GM12878 (cell line): ENCODE measurements around the gene DCC. TPM values are rescaled to one million over a fixed set of nuclear protein-coding genes. Genes with fewer than 3 reads are reported as not detected.

ENCODE experiments used
- ATAC-seq: fragments of 200-7000 bp; cut with Tn5 transposase; 3 replicates; pipeline ENCODE4 v1.9.1; 2020; ENCODE audit warnings: mild to moderate bottlenecking, moderate library complexity
- BruUV-seq: library from RNA; stranded (reverse); fragments of 400-500 nt; replicated peaks from 2 replicates; lab custom pipeline; 2021; lab: Mats Ljungman, UMichigan
- CTCF ChIA-PET: fragments of 300-600 bp; sonication (Branson Sonifier 250); formaldehyde crosslinking; extraction: SDS; loops from one replicate; lab custom pipeline; 2021; ENCODE audit warnings: inconsistent platforms; lab: Yijun Ruan, JAX
- POLR2A ChIA-PET: fragments of 350-600 bp; formaldehyde crosslinking; extraction: SDS; loops from one replicate; lab custom pipeline; 2021; ENCODE audit warnings: inconsistent platforms; lab: Charles Lee
- RAD21 ChIA-PET: fragments of 300-600 bp; sonication (Branson Sonifier 250); formaldehyde crosslinking; loops from one replicate; lab custom pipeline; 2023; ENCODE audit warnings: antibody characterized with exemption; ENCODE audit not compliant: unreplicated experiment; lab: Charles Lee
- SMC1A ChIA-PET: fragments of 300-600 bp; sonication (Branson Sonifier 250); formaldehyde crosslinking; loops from one replicate; lab custom pipeline; 2023; ENCODE audit not compliant: unreplicated experiment, uncharacterized antibody; lab: Charles Lee
- DNase-seq: peaks from one replicate; pipeline ENCODE4 v3.0.0-alpha.2; 2011; ENCODE audit warnings: low read depth, low spot score
- FAIRE-seq: peaks from 3 replicates; lab custom pipeline; 2011; peaks lifted over from hg19 to GRCh38; lab: Jason Lieb, UNC
- H2AFZ ChIP-seq: 2 replicates; pipeline ENCODE4 v1.6.0; 2011; ENCODE audit warnings: low read depth, low read length, control low read depth; ENCODE audit not compliant: control insufficient read depth
- H3K27ac ChIP-seq: 2 replicates; pipeline ENCODE4 v1.5.1; 2011; ENCODE audit warnings: control low read depth; ENCODE audit not compliant: control insufficient read depth, insufficient read depth
- H3K27me3 ChIP-seq, 2 experiments: replicated peaks in 1 of 2; 2 replicates each; pipeline versions ENCODE4 v1.6.0 to v1.6.1; 2011; ENCODE audit warnings: low read length in 1 of 2; ENCODE audit not compliant: control insufficient read depth in 2 of 2, insufficient read depth in 2 of 2
- H3K36me3 ChIP-seq, 2 experiments: 2 replicates each; pipeline ENCODE4 v1.5.1; 2011; ENCODE audit warnings: low read length in 1 of 2; ENCODE audit not compliant: control insufficient read depth in 2 of 2, insufficient read depth in 2 of 2
- H3K4me1 ChIP-seq: 2 replicates; pipeline ENCODE4 v1.6.1; 2011; ENCODE audit warnings: mild to moderate bottlenecking, low read length, moderate library complexity, mixed read lengths; ENCODE audit not compliant: control insufficient read depth, insufficient read depth
- H3K4me2 ChIP-seq: 2 replicates; pipeline ENCODE4 v1.6.0; 2011; ENCODE audit warnings: control low read depth; ENCODE audit not compliant: control insufficient read depth, insufficient read depth
- H3K4me3 ChIP-seq: fragments of 200-600 bp; sonication (generic); 2 replicates; pipeline ENCODE4 v1.5.1; 2016
- H3K79me2 ChIP-seq: 2 replicates; pipeline ENCODE4 v1.6.0; 2011; ENCODE audit warnings: low read length; ENCODE audit not compliant: control insufficient read depth, insufficient read depth
- H3K9ac ChIP-seq: 2 replicates; pipeline ENCODE4 v1.8.0; 2011; ENCODE audit warnings: low read length, control low read depth, mixed read lengths; ENCODE audit not compliant: control insufficient read depth, insufficient read depth
- H3K9me3 ChIP-seq: replicated peaks from 3 replicates; pipeline ENCODE4 v1.5.1; 2011; ENCODE audit warnings: mild to moderate bottlenecking, low read length; ENCODE audit not compliant: control insufficient read depth, insufficient read depth
- H4K20me1 ChIP-seq: 2 replicates; pipeline ENCODE4 v1.6.0; 2011; ENCODE audit not compliant: control insufficient read depth, insufficient read depth
- CHD4 ChIP-seq: fragments of 200-600 bp; sonication (generic); IDR thresholded peaks from 2 replicates; pipeline ENCODE4 v1.6.1; 2016; ENCODE audit warnings: mild to moderate bottlenecking
- E2F8 ChIP-seq: fragments of 450-650 bp; IDR thresholded peaks from 2 replicates; pipeline ENCODE4 v1.6.1; 2018; ENCODE audit warnings: mild to moderate bottlenecking, low read depth, moderate library complexity; ENCODE audit not compliant: partially characterized antibody
- FOS ChIP-seq: IDR thresholded peaks from 3 replicates; pipeline ENCODE4 v1.6.1; 2011; ENCODE audit warnings: borderline replicate concordance; ENCODE audit not compliant: insufficient read length; ENCODE audit errors: extremely low read depth
- JUNB ChIP-seq: IDR thresholded peaks from 2 replicates; pipeline ENCODE4 v1.6.1; 2016; ENCODE audit warnings: antibody characterized with exemption, mild to moderate bottlenecking
- MYC ChIP-seq: IDR thresholded peaks from 2 replicates; pipeline ENCODE4 v1.6.1; 2011; ENCODE audit warnings: mild to moderate bottlenecking, low read length, moderate library complexity, inconsistent platforms; ENCODE audit not compliant: insufficient read depth, insufficient replicate concordance, insufficient read length, severe bottlenecking
- NFIC ChIP-seq: IDR thresholded peaks from 2 replicates; pipeline ENCODE4 v1.6.1; 2012; ENCODE audit warnings: low read depth, mild to moderate bottlenecking, inconsistent platforms, low read length, moderate library complexity
- PAX5 ChIP-seq: IDR thresholded peaks from 2 replicates; pipeline ENCODE4 v1.6.1; 2011; ENCODE audit warnings: low read depth, low read length, borderline replicate concordance
- PKNOX1 ChIP-seq: fragments of 450-650 bp; IDR thresholded peaks from 2 replicates; pipeline ENCODE4 v1.6.1; 2016; ENCODE audit warnings: mild to moderate bottlenecking
- RFX5 ChIP-seq: IDR thresholded peaks from 2 replicates; pipeline ENCODE4 v1.6.1; 2011; ENCODE audit warnings: low read depth, low read length, improper control_type of control experiment
- SMAD5 ChIP-seq: IDR thresholded peaks from 2 replicates; pipeline ENCODE4 v1.6.1; 2016; ENCODE audit warnings: antibody characterized with exemption, low read depth
- SMARCA5 ChIP-seq: fragments of 450-650 bp; IDR thresholded peaks from 2 replicates; pipeline ENCODE4 v1.6.1; 2017; ENCODE audit warnings: mild to moderate bottlenecking
- SP1 ChIP-seq: IDR thresholded peaks from one replicate; pipeline ENCODE4 v1.6.1; 2011; ENCODE audit warnings: low read depth, low read length
- WGBS: methylation state at CpG from one replicate; pipeline ENCODE4 v1.1.6; 2016; ENCODE audit warnings: low lambda C conversion rate; ENCODE audit not compliant: insufficient replicate concordance, insufficient coverage; ENCODE audit errors: missing lambda C conversion rate; 5-methylcytosine and 5-hydroxymethylcytosine counted together
- in situ Hi-C: fragments of 300-500 bp; cut with MboI; formaldehyde crosslinking; loops from 9 replicates; pipeline ENCODE4 v1.14.3; 2018; ENCODE audit warnings: mixed read lengths
- intact Hi-C: fragments of 100-400 bp; cut with micrococcal nuclease; formaldehyde crosslinking; loops from one replicate; pipeline ENCODE4 v1.14.2; 2022; ENCODE audit not compliant: unreplicated experiment
- polyA plus RNA-seq, 11 experiments: library from polyadenylated mRNA; depleted of rRNA in 4 of 11; unstranded in 6 of 11; stranded (reverse) in 5 of 11; fragments of >200 nt; fragmentation: Nextera tagmentation in 4 of 11; fragmentation: Illumina TruSeq in 1 of 11; extraction: Ambion mirVana in 4 of 11; extraction: Trizol in 1 of 11; gene quantifications; 1 replicate in 1 of 11; 2 replicates in 10 of 11; pipeline versions ENCODE4 v1.2.1 to v1.2.3, GENCODE V29; 2011 to 2016; ENCODE audit warnings: inconsistent platforms in 2 of 11, missing spikeins in 2 of 11, low read depth in 1 of 11
- total RNA-seq, 4 experiments: library from RNA; depleted of rRNA in 3 of 4; stranded (reverse); fragments of >200 nt in 3 of 4; fragmentation: Illumina TruSeq in 1 of 4; extraction: Trizol in 1 of 4; gene quantifications; 2 replicates each; pipeline versions ENCODE4 v1.2.1 to v1.2.3, GENCODE V29; 2013 to 2021
- TF ChIP-seq, protein P1 (sequence below): IDR thresholded peaks from 2 replicates; pipeline ENCODE4 v1.6.1; 2011; ENCODE audit warnings: borderline replicate concordance, low read depth, mild to moderate bottlenecking, moderate library complexity, mixed read lengths, low read length; ENCODE audit not compliant: insufficient read depth; ENCODE audit errors: extremely low read length
- TF ChIP-seq, protein P2 (sequence below): fragments of 450-650 bp; IDR thresholded peaks from 2 replicates; pipeline ENCODE4 v1.6.1; 2018; ENCODE audit warnings: borderline replicate concordance, mild to moderate bottlenecking; ENCODE audit not compliant: partially characterized antibody

The DCC gene
- total and polyA plus RNA-seq, 10 of the 15 experiments (the other 5 are each of a cell fraction or from before 2014, with no cell fraction given) = 0.01 TPM; not detected in 9

DNA sequence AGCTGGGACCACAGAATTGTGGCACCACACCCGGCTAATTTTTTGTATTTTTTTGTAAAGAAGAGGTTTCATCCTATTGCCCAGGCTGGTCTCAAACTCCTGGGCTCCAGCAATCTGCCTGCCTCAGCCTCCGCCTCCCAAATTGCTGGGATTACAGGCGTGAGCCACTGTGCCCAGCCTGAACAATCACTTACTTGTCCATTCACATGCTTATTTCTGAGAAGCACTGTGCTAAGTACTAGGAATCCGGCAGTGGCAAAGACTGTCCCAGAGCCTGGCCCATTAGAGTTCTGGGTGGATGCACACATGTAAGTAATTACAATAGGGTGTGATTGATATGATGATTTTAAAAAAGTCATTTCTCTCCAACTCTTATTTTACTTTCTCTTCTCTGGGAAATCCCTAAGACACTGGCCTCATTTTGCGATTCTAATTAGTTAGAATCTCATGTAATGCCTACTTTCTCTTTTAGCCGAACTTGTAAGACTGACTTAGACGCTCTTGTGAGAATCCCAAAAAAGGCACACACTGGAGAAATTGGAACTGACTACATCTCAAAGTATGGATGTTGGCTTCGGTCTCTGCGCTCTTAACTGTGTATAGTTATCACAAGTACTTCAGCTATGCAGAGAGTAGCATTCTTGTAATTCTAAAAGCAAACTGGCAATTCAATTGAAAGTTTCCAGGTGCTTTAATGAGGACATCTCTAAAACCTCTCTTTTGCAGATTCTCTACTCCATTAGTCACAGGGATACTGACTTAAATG lies 567.7 kb downstream of the DCC start:
- DNase-seq (no peak), FAIRE-seq (no peak), ATAC-seq (peak; percentile 41; the same call in 2 of the 3 replicates)
- Histone ChIP-seq H3K27me3 (no peaks in the 10 kb centered on the region), H2AFZ (no peak overlapping the region), H3K9ac (no peak overlapping the region), H3K4me2 (no peak overlapping the region), H3K79me2 (no peaks in the 10 kb centered on the region), H3K36me3 (no peaks in the 10 kb centered on the region), H4K20me1 (no peaks in the 10 kb centered on the region), H3K27ac (no peak overlapping the region), H3K4me1 (no peaks in the 10 kb centered on the region), H3K9me3 (no peaks in the 10 kb centered on the region), H3K4me3 (no peak overlapping the region)
- intact Hi-C loops (loop anchor here (5.0 to 10.0 kb wide), 2 partner anchors 193 to 1285 kb away; no protein-coding TSS in a partner anchor), in situ Hi-C loops (loop anchor here (25.0 kb wide), 2 partner anchors 1245 to 1795 kb away; no protein-coding TSS in a partner anchor)
- BruUV-seq = no TSS peak
- POLR2A ChIA-PET = no interaction called here
- RAD21 ChIA-PET = no interaction called here
- CTCF ChIA-PET = interaction anchor here (1.3 kb wide), 1 partner anchor 10 kb away, joined by 3 read pairs; no protein-coding TSS in a partner anchor
- WGBS = 36% methylated on average over 9 of the region's 9 CpGs
- TF ChIP-seq, protein P1, sequence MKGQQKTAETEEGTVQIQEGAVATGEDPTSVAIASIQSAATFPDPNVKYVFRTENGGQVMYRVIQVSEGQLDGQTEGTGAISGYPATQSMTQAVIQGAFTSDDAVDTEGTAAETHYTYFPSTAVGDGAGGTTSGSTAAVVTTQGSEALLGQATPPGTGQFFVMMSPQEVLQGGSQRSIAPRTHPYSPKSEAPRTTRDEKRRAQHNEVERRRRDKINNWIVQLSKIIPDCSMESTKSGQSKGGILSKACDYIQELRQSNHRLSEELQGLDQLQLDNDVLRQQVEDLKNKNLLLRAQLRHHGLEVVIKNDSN = no peak
- TF ChIP-seq RFX5 = no peak
- TF ChIP-seq FOS = no peak
- no peak for TF ChIP-seq PAX5
- TF ChIP-seq SMARCA5 = no peak
- TF ChIP-seq, protein P2, sequence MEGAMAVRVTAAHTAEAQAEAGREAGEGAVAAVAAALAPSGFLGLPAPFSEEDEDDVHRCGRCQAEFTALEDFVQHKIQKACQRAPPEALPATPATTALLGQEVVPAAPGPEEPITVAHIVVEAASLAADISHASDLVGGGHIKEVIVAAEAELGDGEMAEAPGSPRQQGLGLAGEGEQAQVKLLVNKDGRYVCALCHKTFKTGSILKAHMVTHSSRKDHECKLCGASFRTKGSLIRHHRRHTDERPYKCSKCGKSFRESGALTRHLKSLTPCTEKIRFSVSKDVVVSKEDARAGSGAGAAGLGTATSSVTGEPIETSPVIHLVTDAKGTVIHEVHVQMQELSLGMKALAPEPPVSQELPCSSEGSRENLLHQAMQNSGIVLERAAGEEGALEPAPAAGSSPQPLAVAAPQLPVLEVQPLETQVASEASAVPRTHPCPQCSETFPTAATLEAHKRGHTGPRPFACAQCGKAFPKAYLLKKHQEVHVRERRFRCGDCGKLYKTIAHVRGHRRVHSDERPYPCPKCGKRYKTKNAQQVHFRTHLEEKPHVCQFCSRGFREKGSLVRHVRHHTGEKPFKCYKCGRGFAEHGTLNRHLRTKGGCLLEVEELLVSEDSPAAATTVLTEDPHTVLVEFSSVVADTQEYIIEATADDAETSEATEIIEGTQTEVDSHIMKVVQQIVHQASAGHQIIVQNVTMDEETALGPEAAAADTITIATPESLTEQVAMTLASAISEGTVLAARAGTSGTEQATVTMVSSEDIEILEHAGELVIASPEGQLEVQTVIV = no peak
- no peak for TF ChIP-seq JUNB
- no peak for TF ChIP-seq CHD4
- no peak for TF ChIP-seq NFIC
- TF ChIP-seq E2F8 = no peak
- TF ChIP-seq PKNOX1 = no peak
- no peak for TF ChIP-seq SMAD5
- TF ChIP-seq SP1 = no peak
- no peak for TF ChIP-seq MYC
- SMC1A ChIA-PET = no interaction called here
